ENCODE results near the gene SHTN1.

The SHTN1 gene

DNA sequence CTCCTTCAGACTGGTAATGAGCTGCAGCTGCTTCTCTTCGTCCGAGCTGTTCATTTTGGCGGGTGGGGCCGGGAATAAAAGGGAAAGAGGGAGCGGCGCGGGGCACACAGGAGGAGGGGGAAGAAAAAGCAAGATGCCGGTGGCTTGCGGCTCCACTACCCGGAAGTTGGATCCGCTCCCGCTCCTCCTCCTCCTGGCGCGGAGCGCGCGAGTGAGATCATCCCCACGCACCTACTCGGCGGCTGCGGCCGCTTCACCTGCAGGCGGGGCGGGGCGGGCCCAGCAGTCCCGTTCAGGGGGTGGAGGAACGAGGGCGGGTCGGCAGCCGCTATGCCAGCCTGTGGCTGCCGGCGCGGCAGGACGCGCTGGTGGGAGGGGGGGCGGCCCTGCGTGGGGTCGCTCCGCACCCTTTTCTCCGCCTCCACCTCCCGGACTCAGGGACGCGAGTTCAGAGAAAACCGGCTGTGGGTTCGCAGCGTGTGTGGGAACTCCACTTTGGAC is at the start of gene SHTN1:
TSS of gene SHTN1 (minus strand) at position 162 of the 501 bp plus-strand sequence. CDS start at position 54, 108 bp downstream.
- peak; percentile 80 for DNase-seq (ENCODE audit: low spot score)

DNA sequence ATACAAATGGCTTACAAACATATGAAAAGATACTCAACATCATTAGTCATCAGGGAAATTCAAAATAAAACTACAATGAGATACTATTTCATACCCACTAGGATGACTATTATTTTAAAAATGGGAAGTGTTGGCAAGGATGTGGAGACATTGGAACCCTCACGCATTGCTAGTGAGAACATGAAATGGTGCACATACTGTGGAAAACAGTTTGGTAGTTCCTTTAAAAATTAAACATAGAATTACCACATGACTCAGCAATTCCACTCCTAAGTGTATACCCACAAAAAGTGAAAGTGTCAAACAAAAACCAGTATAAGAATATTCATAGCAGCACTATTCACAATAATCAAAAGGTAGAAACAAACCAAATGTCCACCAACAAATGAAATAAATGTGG is 48.5 kb upstream of the SHTN1 start:
- DNase-seq (ENCODE audit: low spot score), result no peak

DNA sequence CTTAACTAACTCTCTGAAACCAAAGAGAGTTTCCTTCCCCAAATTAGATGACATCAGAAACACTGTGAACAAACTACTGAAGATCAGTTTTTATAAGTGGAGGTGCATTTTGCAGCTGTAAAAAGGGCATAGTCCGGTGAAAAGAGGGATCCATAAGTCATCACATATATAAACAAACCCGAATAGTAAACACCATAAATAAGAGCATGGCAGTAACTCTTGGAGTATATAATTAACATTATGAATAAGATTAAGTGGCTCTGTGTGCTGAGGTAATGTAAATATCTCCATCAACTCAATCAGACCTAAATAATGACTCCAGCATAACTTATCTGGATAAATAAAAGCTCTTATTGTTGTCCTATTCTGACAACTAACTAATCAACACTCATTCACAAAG is 43.0 kb upstream of the SHTN1 start:
- no peak for DNase-seq (ENCODE audit: low spot score)

- no peak for DNase-seq (ENCODE audit: low spot score)
Observed at GRCh38 chr10:117016266-117016665, 11.3 kb upstream of the SHTN1 start.

- DNase-seq (ENCODE audit: low spot score), result no peak
Observed at GRCh38 chr10:117014835-117015234, 9.8 kb upstream of the SHTN1 start.

DNA sequence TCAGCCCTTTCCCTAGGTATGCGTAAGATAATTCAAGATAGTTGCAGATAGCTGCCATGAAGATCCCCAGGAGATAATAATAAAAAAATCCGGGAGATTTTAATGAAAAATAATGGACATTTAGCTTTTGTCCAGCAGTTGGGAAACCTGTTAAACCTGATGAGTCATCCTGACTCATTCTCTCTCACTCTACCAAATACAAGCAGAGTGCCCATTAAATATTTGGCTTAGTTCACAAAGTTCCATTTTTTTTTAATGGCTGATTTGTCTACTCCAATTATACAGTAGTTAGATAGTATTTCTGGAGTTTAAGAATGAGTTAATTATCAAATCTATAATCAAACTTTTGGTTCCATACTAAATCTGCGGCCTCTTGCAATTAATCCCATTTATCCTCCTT is 2.1 kb upstream of the SHTN1 start:
- DNase-seq (ENCODE audit: low spot score), result no peak

GRCh38 chr10:117005527-117006055 is 604 bp upstream of the SHTN1 start:
- peak; percentile 73 for DNase-seq (ENCODE audit: low spot score)

DNA sequence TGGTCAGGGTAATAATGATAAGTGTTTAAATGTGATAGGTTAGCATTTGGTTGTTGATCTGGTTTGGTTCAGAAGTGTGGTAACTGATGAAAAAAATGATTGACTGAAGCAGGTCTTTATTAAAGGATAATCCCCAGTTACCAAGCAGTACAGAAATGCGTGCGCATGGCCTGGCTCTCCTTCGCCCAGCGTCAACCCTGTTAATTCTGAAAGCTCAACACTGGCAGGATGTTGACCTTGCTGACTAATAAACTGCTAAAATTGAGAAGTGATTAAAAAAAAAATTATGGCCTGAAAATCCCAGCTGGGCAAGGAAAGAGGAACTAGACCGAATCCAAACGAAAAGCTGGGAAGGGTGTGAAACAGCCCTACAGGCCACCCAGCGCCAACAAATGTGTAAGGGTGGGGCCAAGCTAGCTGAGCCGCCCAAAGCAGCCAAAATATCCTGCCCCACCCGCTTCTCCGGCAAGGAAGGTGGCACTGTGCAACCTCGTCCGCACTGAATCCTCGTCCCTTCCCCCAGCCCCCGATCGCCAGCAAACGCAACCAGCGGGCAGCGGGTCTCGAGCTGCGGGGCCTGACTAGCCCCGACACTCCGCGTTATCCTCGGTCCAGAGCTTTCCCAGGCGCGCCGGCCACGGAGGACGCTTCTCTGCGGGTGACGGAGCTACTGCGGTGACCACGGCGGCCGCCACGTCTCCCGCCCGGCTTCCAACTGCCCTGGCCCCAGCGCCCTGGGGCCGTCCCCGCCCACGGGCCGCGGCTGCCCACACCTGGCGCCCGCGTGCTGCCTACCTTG is 561 bp downstream of the SHTN1 start:
- peak; percentile 73 for DNase-seq (ENCODE audit: low spot score)

DNA sequence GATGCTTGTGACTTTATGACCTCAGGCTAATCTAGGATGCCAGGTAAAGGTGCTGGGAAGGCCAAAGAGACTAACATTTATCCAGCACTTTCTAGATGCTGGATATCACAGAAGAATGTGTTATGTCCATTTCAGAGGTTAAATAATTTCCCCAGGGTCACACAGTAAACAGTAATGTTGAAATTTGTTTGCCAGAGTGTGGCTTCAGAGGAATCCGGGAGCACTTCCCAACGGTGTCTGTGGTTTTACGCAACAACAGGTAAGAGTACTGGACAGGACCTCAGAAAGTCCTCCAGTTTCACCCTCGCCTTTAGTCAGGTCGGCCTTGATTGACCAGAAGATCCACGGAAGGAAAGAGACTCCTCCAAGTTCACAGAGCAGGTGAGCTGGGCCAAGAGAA is 1.7 kb downstream of the SHTN1 start:
- DNase-seq (ENCODE audit: low spot score), result no peak

GRCh38 chr10:117002206-117002605 is 2.8 kb downstream of the SHTN1 start:
- no peak for DNase-seq (ENCODE audit: low spot score)

GRCh38 chr10:117001144-117001543 is 3.8 kb downstream of the SHTN1 start:
- DNase-seq (ENCODE audit: low spot score), result no peak

DNA sequence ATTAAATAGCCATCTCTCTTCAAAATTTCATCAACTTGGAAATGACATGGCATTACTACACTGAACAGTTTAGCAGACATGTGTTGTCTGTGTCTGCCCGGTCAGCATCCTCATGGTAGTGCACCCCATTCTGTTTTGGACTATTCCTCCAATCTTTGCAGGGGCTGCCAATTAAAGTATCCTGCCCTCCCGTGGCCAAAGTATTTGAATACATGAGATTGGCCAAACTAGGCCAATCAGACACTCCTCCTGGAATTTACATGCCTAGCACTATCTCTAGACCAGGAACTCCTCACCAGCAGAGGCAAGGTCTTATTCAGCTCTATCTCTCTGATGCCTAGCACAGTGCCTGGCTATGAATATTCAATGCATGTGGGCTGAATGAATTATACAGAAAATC is 4.4 kb downstream of the SHTN1 start:
- DNase-seq (ENCODE audit: low spot score), result no peak

- no peak for DNase-seq (ENCODE audit: low spot score)
Observed at GRCh38 chr10:116998172-116998571, 6.8 kb downstream of the SHTN1 start.

DNA sequence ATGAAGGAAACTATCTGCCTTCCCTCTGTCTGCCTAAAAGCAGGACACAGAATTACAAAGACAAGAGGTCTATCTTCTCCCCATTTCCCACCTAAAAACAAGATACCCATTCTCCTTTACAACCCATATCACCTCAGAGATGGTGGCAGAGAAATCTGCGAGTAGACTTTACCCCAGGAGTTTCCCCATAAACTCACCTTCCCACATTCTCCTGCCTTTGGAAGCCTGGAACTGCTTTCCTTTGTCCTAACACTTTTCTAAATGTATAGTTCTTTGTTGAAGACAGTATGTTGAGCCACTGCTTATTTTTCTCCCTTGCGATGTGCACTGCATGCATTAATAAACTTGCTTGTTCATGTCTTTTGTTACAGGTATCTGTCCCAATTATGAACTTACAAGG is 8.0 kb downstream of the SHTN1 start:
- DNase-seq (ENCODE audit: low spot score), result no peak

DNA sequence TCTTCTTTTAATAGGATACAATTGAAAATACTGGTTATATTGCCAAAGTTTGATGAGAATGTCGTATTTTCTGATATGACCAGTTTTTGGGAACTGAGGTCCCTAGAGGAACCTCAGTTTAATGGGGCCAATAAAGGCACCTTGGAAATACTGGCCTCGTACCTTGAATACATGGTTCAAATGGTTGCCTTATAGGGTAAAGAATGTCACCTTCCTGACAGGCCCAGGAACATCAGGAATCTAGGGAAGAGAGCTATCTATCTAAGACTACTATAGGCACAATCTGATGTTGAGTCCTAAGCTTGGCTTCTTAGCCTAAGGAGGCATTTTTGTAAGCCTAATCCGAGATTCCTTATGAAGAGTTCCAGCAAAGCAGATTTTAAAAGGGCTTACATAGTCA is 9.3 kb downstream of the SHTN1 start:
- DNase-seq (ENCODE audit: low spot score), result no peak

- no peak for DNase-seq (ENCODE audit: low spot score)
Observed at GRCh38 chr10:116994113-116994890, 10.7 kb downstream of the SHTN1 start.

GRCh38 chr10:116993610-116994009 is 11.4 kb downstream of the SHTN1 start:
- no peak for DNase-seq (ENCODE audit: low spot score)

- no peak for DNase-seq (ENCODE audit: low spot score)
Observed at GRCh38 chr10:116992183-116992582, 12.8 kb downstream of the SHTN1 start.

- DNase-seq (ENCODE audit: low spot score), result no peak
Observed at GRCh38 chr10:116990276-116990800, 14.6 kb downstream of the SHTN1 start.

DNA sequence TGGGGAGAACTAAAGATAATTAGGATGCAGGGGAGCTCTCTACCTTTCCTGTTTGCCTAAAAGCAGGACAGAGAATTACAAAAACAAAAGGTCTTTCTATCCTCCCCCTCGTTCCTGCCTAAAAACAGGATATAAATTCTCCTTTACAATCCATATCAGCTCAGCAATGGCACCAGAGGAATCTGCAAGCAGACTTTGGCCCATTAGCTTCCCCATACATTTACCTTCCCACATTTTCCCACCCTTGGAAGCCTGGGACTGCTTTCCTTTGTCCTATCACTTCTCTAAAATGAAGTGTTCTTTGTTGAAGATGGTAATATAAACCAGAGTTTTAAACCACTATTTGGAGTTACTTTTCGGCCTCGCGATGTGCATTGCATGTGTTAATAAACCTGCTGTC is 15.5 kb downstream of the SHTN1 start:
- DNase-seq (ENCODE audit: low spot score), result no peak

GRCh38 chr10:116988311-116988710 is 16.7 kb downstream of the SHTN1 start:
- no peak for DNase-seq (ENCODE audit: low spot score)

- DNase-seq (ENCODE audit: low spot score), result no peak
Observed at GRCh38 chr10:116985611-116986010, 19.4 kb downstream of the SHTN1 start.

All from ecto neural progenitor cell (in vitro differentiated cells).